ENCODE measurements around the gene CASQ1.

The CASQ1 gene

GRCh38 chr1:160168609-160169369, 21.6 kb upstream of the CASQ1 start:
- DNase-seq = no peak

GRCh38 chr1:160169553-160170399, 20.6 kb upstream of the CASQ1 start:
- DNase-seq = no peak

GRCh38 chr1:160171354-160171753, 19.0 kb upstream of the CASQ1 start:
- DNase-seq = no peak

- DNase-seq = no peak
Observed at GRCh38 chr1:160171980-160172379, 18.4 kb upstream of the CASQ1 start.

- DNase-seq = no peak
Observed at GRCh38 chr1:160177231-160177630, 13.1 kb upstream of the CASQ1 start.

- no peak for DNase-seq
Observed at GRCh38 chr1:160177667-160178066, 12.7 kb upstream of the CASQ1 start.

- DNase-seq = no peak
Observed at GRCh38 chr1:160178731-160179130, 11.6 kb upstream of the CASQ1 start.

GRCh38 chr1:160179336-160179735, 11.0 kb upstream of the CASQ1 start:
- no peak for DNase-seq

- no peak for DNase-seq
Observed at GRCh38 chr1:160186246-160186645, 4.1 kb upstream of the CASQ1 start.

GRCh38 chr1:160186729-160187128, 3.6 kb upstream of the CASQ1 start:
- no peak for DNase-seq

GRCh38 chr1:160187407-160187806, 3.0 kb upstream of the CASQ1 start:
- no peak for DNase-seq

- DNase-seq = no peak
Observed at GRCh38 chr1:160188341-160188740, 2.0 kb upstream of the CASQ1 start.

GRCh38 chr1:160191756-160192155, 1.4 kb downstream of the CASQ1 start:
- DNase-seq = no peak

- no peak for DNase-seq
Observed at GRCh38 chr1:160192234-160192633, 1.9 kb downstream of the CASQ1 start.

- peak; percentile 72 to 80 for DNase-seq
Observed at GRCh38 chr1:160193091-160193819, 2.9 kb downstream of the CASQ1 start.

GRCh38 chr1:160193832-160194736, 3.7 kb downstream of the CASQ1 start:
- DNase-seq = no peak

- no peak for DNase-seq
Observed at GRCh38 chr1:160194737-160195059, 4.3 kb downstream of the CASQ1 start.

- DNase-seq = no peak
Observed at GRCh38 chr1:160196143-160196542, 5.8 kb downstream of the CASQ1 start.

- no peak for DNase-seq
Observed at GRCh38 chr1:160197231-160197630, 6.9 kb downstream of the CASQ1 start.

GRCh38 chr1:160200786-160201185, 10.4 kb downstream of the CASQ1 start:
- DNase-seq = no peak

GRCh38 chr1:160204526-160205241, 14.3 kb downstream of the CASQ1 start:
- no peak for DNase-seq

All from activated CD4-positive, alpha-beta T cell treated with anti-CD3 and anti-CD28 coated beads, Interleukin-2, amount 50 U/mL, for 4 hours (primary cell).